Measurements from ENCODE around the gene UBE2D4. TPM values are rescaled to one million over a fixed set of nuclear protein-coding genes. Genes with fewer than 3 reads are reported as not detected.
"Not testable (repeated sequence)": the region's sequence is repeated elsewhere in the genome, so short reads cannot be mapped to it uniquely, and the experiment has no call there.

UBE2D4 gene
- total RNA-seq, 1 experiment from 2014 or later = 6.4 TPM

GRCh38 chr7:43983736-43984135 is 57.5 kb downstream of the UBE2D4 start:
- not testable (repeated sequence) for H3K27ac Mint-ChIP-seq; H4K20me1 ChIP-seq (ENCODE audit: control insufficient read depth, insufficient read depth, insufficient read length); H3K79me2 ChIP-seq (ENCODE audit: insufficient read depth, low read length); H4K5ac ChIP-seq (ENCODE audit: insufficient read length, low read depth, low read length); H3K4me1 Mint-ChIP-seq; H3K4ac ChIP-seq (ENCODE audit: low read depth, low read length); H3K9ac ChIP-seq (ENCODE audit: extremely low read depth, insufficient read length, low read length); H3K23ac ChIP-seq (ENCODE audit: insufficient read length, low read depth, low read length); H3K4me1 ChIP-seq (ENCODE audit: insufficient read depth, low read length); H3K27ac ChIP-seq (ENCODE audit: insufficient read length, low read depth, low read length); H3K14ac ChIP-seq (ENCODE audit: insufficient read depth, low read length); H3K27me3 ChIP-seq (ENCODE audit: insufficient read depth, low read length); H3K36me3 Mint-ChIP-seq (ENCODE audit: insufficient read depth in 1 of 3, low read depth in 3 of 3); H2BK12ac ChIP-seq (ENCODE audit: insufficient read length, low read depth, low read length); H3K23me2 ChIP-seq (ENCODE audit: insufficient read length, low read depth, low read length, poor library complexity, severe bottlenecking); H3K27me3 Mint-ChIP-seq (ENCODE audit: low read depth); H2BK15ac ChIP-seq (ENCODE audit: low read depth, low read length); H3T11ph ChIP-seq (ENCODE audit: low read length); H3K18ac ChIP-seq (ENCODE audit: insufficient read length, low read depth, low read length); H2BK5ac ChIP-seq (ENCODE audit: insufficient read length, low read length); H3K4me3 Mint-ChIP-seq; H3K9me3 ChIP-seq (ENCODE audit: control insufficient read depth, low read depth, low read length); H3K79me1 ChIP-seq (ENCODE audit: insufficient read depth, low read depth, low read length, poor library complexity, severe bottlenecking); H2BK120ac ChIP-seq (ENCODE audit: low read depth, low read length, poor library complexity, severe bottlenecking); H2AFZ ChIP-seq (ENCODE audit: low read length); H3K56ac ChIP-seq (ENCODE audit: insufficient read length, low read depth, low read length); H3K4me2 ChIP-seq (ENCODE audit: insufficient read depth, insufficient read length, low read length); H4K8ac ChIP-seq (replicated peaks; ENCODE audit: insufficient read length, low read depth, low read length); H3K9me3 Mint-ChIP-seq; DNase-seq; H2BK20ac ChIP-seq (ENCODE audit: low read depth, low read length, poor library complexity, severe bottlenecking); H2AK5ac ChIP-seq (ENCODE audit: insufficient read length, low read length); H4K91ac ChIP-seq (ENCODE audit: insufficient read length, low read depth, low read length)
- TF ChIP-seq, protein P1, sequence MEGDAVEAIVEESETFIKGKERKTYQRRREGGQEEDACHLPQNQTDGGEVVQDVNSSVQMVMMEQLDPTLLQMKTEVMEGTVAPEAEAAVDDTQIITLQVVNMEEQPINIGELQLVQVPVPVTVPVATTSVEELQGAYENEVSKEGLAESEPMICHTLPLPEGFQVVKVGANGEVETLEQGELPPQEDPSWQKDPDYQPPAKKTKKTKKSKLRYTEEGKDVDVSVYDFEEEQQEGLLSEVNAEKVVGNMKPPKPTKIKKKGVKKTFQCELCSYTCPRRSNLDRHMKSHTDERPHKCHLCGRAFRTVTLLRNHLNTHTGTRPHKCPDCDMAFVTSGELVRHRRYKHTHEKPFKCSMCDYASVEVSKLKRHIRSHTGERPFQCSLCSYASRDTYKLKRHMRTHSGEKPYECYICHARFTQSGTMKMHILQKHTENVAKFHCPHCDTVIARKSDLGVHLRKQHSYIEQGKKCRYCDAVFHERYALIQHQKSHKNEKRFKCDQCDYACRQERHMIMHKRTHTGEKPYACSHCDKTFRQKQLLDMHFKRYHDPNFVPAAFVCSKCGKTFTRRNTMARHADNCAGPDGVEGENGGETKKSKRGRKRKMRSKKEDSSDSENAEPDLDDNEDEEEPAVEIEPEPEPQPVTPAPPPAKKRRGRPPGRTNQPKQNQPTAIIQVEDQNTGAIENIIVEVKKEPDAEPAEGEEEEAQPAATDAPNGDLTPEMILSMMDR (conservative IDR thresholded peaks at IDR 0.05) = peak; percentile 26; the same call in 1 of the 3 replicates
- WGBS (ENCODE audit: extremely low coverage, insufficient read length, low lambda C conversion rate) = no CpG with 5 or more reads among the region's 2 CpGs
